Measurements from ENCODE around the gene KCNIP3.
"Not testable (repeated sequence)": the region's sequence is repeated elsewhere in the genome, so short reads cannot be mapped to it uniquely, and the experiment has no call there.

Gene KCNIP3

DNA sequence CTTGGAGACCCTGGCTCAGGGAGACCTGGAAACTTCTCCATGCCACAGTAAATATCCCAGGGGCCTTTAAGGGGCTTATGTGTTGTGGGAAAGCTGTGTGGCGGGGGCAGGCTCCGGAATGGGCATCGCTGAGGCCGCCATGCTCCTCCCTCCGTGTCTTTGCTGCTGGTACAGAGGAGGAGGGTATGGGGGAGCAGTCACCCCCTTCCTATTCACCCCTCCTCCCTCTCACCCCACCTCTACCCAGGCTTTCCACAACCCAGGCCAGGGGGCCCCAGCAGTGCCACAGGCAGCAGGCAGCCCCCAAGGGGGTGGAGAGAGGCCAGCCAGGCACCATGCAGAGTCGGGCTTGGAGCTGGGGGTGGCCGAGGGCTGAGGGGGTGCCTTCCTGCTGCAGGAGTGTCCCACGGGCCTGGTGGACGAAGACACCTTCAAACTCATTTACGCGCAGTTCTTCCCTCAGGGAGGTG lies 77.3 kb downstream of the KCNIP3 start:
- no peak for DNase-seq

DNA sequence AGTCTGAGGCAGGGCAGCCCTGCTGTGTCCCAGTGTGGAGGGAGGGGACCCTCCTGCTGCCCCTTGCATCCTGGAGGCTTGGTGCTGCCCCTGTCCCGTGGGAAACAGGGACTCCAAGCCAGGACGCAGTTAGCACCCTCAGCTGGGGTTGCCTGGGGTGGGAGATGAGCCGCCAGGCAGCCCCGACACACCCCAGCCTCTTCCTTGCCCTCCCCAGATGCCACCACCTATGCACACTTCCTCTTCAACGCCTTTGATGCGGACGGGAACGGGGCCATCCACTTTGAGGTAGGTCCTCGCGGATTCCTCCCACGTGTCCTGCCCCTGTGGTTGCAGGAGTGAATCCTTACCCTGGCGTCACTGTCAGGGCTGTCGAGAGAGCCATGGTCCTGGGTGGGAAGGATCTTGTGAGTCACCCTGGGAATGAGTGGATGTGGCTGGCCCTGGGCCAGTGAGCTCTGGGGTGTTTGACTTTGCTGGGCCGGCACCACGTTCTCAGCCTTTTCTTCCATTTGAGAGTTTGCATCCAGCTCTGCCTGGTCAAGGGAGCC lies 77.8 kb downstream of the KCNIP3 start:
- no peak for DNase-seq

DNA sequence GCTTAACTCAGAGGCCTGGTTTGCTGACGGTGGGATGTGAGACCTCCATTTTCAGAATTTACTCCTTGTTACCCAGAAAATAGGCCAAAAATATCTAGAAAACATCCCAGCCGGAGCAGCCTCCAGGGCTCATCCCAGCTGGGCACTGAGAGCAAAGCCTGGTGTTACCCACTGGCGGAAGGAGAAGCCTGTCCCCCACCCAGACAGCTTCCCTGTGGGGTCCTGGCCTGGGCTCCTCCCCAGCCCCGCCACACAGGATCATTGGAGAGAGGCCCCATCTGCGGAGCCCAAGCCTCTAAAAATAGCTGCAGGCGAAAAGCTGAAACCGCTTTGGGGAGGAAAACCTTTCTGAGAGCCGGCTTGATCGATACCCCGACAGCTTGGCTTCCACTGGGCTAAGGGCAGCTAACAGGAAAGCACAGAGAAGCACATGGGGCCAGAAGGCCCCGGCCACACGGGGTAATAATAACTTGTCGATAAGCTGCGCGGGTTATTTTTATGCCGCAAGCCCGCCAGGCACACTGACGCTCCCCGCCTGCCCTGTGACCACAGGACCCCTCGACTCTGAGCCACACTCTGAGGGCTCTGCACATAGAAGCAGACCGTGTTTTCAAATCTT lies 78.5 kb downstream of the KCNIP3 start:
- no peak for DNase-seq

DNA sequence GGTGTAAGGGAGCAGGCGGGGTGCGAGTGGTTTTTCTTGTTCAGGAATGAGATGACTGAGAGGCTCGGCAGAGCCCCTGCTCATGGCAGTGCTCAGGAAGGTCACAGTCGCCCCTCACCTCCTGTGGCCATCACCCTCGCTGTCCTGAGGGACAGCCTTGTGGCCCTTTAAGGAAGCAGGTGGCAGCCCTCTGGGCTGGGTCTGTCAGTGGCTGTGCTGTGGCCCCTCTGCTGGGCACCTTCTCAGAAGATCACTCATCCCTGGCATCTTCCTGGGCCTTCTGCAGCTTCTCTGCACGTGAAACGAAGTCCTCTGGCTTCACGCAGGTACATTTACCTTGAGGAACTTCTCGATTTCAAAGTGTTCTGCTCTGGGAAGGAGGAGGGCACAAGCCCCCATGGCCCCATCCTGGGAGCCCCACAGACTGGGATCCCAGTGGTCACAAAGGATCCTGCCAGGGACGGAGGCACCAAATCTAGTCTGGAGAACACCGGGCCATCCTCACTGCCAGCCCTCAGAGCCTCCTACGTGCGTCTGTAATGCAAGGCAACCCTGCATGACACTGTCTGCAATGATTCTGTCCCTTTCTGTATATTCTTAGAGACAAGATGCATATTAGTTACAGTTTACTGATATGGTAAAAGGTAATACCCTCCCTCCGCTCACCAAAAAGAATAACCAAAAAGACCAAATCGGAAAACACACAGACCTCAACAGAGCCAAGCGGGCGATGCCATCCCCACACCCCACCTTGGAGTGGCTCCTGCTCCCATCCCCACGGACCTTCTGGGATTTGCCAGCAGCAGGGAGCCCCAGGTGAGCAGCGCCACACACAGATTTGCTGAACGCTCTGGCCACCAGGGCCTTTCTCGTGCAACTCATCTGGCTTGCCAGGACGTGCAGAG lies 79.4 kb downstream of the KCNIP3 start:
- DNase-seq, result no peak

DNA sequence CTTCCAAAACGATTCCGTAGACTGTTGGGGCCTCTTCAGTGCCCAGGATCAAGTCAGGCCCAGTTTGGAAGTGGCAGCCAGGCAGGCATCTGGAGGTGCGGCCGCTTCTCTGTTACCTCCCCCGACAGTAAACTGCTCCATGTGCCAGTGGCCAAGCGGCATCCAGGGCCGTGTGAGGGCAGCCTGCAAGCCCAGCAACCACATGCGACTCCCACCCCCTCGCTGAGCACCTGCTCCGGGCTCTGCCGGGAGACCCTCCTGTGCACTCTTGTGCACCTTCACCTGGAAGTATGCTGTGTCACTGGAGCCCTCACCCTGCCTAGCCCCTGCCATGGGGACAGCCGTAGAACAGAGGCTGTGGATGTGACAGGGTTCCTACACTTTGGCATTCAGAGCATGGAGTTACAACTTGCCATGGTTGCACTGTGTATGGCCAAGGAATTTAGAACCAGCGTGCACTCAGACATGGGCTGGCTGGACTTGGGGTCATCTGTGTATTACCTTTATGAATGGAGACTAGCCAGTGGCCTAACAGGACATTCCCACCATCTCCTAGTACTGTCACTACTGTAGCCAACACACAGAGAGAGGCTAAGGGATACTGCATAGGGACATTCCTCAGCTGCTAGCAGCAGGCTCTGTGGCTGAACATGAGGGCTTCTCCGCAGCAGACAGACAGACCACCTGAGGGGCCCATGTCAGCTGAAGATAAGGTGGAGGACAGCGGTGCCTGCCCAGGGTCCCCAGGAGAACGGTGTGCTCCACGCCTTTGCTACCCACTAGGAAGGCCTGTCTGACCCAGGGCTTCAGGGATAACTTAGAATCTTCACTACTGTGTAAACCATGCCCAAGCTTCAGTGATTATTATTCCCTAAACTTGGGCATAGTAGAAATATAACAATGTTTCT lies 80.3 kb downstream of the KCNIP3 start:
- no peak for DNase-seq

DNA sequence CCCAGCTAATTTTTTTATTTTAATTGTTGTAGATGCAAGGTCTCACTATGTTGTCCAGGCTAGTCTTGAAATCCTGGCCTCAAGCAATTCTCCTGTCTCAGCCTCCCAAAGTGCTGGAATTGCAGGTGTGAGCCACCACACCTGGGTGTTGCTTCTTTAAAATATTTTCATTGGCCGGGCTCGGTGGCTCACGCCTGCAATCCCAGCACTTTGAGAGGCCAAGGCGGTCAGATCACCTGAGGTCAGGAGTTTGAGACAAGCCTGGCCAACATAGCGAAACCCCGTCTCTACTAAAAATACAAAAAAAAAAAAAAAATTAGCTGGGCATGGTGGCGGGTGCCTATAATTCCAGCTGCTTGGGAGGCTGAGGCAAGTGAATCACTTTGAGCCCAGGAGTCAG lies 81.1 kb downstream of the KCNIP3 start:
- DNase-seq, result not testable (repeated sequence)

DNA sequence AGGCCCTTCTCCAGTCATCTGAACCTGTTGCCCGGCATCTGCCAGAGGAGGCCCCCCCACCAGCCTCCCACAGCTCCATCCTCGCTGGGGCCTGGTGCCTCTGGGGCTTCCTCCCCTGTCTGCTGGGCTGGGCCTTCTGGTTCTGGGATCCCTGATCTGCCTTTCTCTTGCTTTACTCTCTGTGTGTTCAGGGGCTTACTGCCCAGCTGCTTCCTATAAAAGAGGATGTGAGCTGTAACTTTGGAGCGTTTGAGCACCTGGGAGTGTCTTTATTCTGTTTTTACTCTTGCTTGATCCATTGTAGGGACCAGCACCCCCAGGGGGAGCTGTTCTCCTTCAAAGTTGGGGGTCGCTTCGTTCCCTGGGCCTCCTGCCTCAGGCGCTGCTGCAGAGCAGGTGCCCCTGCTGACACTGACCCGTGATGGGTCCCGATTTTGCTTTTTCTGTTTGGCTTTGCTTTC lies 82.3 kb downstream of the KCNIP3 start:
- DNase-seq, result no peak

DNA sequence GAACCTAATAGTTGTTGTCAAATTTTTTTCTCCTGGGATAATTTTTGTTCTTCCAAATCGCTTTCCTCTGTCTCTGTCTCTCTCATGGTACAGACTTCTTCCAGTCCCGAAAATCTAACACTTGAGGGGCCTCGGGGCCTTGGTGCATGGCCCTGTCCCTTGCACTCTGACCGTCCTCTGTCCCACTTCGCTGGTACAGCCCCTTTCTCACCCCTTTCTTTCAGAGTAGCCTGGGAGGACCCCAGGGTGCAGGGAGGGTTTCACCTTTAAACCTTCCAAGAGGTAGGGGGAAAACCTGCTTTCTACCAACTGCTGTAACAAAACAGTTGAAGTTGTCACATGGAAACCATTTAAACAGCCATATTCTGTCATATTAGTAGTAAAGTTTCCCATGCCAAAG lies 83.1 kb downstream of the KCNIP3 start:
- no peak for DNase-seq

DNA sequence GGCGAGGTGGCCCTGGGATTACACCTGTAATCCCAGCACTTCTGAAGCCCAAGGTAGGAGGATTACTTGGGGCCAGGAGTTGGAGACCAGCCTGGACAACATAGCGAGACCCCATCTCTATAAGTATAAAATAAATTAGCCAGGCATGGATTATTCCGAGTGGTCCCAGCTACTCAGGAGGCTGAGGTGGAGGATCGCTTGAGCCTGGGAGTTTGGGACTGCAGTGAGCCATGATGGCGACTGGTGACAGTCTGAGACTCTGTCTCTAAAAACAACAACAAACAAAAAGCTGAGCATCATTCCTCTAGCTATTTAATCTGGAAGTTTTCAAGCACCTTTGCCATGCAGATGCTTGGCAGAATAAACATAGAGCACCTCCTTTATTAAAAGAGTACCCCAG lies 83.6 kb downstream of the KCNIP3 start:
- DNase-seq, result no peak

DNA sequence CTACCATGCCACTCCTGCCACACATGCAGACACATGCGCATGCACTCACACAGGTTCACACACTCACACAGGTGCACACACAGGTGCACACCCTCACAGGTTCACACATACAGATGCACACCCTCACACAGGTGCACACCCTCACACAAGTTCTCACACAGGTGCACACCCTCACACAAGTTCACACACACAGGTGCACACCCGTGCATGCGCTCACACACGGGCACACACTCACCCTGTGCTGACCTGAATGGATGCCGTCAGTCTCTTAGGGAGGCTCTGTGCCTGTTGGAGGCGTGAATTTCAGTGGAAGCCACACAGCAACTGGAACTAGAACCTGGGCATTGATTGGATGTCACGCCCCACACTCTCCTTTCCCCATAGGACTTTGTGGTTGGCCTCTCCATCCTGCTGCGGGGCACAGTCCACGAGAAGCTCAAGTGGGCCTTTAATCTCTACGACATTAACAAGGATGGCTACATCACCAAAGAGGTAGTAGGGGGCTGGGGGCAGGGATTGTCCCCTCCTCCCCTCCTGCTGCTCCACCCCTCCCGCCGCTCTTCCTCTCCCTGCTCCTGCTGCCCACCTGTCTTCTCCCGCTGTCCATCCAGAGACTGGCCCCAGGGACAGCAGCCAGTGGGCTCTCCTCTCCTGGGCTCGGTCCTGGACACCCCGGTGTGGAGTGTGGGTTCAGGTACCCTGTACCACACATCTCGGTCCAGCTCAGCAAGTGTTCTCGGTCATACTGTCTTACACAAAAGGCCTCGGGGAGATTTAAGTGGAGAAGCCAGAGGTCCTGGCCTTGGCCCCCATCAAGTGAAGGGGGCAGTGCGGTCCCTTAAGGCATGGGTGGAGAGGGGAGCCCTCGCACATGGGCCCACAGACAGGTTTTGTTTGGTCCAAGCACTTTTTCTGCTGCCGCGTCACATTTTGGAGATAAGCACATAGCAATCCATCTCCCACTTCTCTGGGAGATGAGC lies 84.4 kb downstream of the KCNIP3 start:
- DNase-seq, result no peak

DNA sequence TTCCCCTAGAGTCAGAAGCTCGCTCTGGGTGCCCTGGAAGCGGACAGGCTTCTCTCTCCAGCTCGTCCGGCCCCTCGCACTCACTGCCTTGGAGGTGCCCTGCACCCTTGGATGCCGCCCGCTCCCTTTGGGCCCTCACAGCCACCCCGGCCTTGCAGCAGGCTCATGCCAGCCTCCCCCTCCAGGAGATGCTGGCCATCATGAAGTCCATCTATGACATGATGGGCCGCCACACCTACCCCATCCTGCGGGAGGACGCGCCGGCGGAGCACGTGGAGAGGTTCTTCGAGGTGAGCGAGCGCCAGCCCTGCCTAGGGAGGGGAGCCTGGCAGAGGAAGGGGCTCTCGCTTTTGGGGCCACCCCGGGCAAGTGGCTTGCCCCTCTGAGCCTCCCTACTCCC lies 85.0 kb downstream of the KCNIP3 start:
- DNase-seq, result no peak

DNA sequence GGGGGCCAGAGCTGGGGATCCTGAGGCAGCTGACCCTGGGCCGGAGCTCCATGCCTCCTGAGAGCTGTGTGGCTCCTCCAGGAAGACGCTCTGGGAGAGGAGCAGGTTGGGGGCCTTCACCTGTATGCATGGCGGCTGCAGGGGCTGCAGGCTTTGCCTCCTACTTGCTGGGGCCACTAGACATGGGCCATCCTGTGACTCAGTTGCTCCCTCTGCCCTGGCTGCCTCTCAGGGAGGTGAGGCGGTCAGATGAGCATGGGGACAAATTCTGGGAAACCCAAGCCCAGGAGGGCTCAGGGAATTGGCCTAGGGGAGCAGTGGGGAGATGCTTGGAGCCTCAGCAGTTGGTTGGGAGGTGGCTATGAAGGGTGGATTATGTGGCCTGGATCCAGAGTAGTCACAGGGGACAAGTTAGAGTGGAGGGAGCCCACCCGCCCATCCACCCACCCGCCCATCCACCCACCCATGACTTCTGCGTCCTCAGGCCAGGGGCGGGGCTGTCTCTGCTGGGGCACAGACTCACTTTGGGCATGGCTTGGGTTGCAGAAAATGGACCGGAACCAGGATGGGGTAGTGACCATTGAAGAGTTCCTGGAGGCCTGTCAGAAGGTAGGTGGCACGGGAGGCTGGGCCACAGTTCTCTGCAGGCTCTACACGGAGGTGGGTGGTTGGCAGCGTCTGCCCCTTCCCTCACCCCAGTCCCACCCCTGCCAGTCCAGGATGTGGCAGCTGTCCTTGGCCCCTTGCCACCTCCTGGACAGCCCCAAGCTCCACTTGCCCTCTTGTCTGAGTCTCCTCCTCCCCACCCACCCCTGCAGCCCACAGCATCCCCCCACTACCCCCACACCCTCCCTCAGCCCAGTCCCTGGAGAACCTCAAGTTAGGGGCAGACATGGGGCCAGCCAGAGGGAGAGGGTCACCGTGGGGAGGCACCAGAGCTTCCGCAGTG lies 85.8 kb downstream of the KCNIP3 start:
- DNase-seq, result no peak

DNA sequence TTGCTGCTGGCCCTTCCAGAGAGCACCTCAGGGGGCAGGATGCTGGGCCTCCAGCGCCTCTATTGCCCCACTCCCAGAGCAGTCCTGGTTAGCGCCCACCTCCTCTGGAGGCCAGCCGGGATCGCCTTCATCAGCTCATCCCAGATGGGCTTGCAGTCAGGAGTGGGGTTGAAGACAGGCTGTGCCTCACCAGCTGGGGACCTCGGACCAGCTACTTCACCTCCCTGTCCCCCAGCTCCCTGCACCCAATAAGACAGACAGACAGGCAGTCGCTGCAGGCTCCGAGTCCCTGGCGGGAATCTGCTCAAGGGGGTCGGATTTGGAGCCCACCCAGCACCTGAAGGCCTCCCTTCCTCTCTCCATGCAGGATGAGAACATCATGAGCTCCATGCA lies 86.5 kb downstream of the KCNIP3 start:
- no peak for DNase-seq

DNA sequence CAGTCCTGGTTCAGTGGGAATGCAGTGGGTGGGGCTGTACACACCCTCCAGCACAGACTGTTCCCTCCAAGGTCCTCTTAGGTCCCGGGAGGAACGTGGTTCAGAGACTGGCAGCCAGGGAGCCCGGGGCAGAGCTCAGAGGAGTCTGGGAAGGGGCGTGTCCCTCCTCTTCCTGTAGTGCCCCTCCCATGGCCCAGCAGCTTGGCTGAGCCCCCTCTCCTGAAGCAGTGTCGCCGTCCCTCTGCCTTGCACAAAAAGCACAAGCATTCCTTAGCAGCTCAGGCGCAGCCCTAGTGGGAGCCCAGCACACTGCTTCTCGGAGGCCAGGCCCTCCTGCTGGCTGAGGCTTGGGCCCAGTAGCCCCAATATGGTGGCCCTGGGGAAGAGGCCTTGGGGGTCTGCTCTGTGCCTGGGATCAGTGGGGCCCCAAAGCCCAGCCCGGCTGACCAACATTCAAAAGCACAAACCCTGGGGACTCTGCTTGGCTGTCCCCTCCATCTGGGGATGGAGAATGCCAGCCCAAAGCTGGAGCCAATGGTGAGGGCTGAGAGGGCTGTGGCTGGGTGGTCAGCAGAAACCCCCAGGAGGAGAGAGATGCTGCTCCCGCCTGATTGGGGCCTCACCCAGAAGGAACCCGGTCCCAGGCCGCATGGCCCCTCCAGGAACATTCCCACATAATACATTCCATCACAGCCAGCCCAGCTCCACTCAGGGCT lies 87.9 kb downstream of the KCNIP3 start:
- no peak for DNase-seq

DNA sequence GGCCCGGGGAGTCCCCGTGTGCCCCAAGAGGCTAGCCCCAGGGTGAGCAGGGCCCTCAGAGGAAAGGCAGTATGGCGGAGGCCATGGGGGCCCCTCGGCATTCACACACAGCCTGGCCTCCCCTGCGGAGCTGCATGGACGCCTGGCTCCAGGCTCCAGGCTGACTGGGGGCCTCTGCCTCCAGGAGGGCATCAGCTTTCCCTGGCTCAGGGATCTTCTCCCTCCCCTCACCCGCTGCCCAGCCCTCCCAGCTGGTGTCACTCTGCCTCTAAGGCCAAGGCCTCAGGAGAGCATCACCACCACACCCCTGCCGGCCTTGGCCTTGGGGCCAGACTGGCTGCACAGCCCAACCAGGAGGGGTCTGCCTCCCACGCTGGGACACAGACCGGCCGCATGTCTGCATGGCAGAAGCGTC lies 88.4 kb downstream of the KCNIP3 start:
- DNase-seq, result no peak

DNA sequence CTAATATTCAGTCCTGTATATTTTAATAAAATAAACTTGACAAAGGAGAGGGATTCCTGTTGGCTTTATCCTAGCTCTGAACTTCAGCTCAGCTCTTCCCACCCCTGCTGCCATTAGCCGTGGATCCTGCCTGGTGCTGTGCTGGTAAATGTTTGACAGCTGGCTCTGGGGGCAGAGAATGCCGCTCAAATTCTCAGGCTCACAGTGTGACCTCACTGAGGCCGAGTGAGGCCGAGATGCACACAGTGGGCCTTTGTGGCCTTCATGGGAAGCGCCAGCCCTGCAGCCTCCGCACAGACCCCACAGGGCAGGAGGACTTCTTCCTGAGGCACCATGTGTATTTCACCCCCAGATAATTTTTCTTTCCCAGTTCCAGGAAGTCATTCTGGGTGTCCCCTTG lies 88.9 kb downstream of the KCNIP3 start:
- DNase-seq, result no peak

DNA sequence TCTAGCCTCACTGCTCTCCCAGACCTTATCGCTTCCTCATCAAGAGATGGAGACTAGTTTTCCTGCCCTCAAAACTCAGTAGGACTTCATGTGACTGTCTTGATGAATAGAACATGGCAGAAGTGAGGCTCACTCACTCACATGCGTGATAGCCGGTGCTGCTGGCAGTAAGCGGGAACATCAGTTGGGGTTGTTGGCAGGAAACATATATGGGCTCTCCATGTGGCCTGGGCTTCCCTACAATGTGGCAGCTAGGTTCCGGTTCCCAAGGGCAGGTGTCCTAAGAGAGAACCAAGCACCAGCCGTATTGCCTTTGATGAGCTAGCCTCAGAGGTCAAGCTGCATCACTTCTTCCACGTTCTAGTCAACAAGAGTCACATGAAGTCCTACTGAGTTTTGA lies 90.2 kb downstream of the KCNIP3 start:
- DNase-seq, result no peak

DNA sequence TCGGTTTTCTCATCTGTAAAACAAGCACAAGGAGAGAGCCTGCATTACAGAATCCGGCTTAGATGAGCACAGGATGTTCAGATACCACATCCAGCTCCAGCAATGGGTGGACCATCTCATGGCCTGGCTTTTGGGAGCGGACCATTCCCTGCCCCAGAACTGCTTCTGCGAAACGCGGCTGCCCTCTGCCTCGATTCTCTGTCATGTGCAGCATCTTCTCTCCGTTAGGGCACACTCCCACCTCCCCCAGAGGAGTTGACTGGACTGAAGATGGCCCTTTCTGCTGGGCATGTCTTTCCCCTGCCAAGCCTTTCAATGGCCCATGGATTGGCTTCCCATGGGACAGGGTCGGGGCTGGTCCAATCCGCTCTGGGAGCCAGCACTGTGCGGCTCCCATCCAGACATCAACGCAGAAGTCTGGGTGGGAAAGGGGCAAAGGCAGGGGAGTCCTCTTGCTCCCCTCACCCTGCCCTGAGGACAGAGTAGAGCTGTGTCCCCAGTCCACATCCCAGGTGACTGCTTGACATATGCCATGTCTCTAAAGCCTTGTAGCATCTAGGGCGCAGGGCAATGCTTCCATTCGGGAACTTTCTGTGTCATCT lies 91.0 kb downstream of the KCNIP3 start:
- DNase-seq, result no peak

DNA sequence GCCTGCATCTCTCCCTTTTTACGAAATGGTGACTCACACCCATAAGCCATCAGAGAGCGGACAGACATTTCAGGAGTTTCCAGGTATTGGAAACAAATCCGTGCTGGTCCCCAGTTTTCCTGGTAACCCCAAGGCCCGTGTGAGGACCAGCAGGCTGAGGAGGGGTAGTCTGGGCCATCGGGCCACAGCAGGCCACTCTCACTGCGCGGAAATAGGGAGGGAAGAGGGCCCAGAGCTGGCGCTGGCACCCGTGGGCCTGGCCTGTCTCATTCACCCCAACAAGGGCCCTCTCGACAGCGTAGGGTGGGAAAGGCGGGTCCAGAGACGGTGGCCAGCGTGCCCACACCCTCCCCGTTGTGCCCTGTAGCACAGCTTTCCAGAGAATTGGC lies 91.7 kb downstream of the KCNIP3 start:
- DNase-seq, result no peak
